IPS-NIHi7 (cell line): ENCODE results near the gene SNX17.
A peak's percentile ranks its signal among the peaks of the same experiment; 100 is the strongest.

ENCODE experiments used
- DNase-seq: peaks from one replicate; pipeline ENCODE4 v3.0.0; 2012; ENCODE audit warnings: mixed read lengths; ENCODE audit errors: extremely low spot score

SNX17 gene

GRCh38 chr2:27363933-27364332, 6.5 kb upstream of the SNX17 start:
- DNase-seq: no peak

- DNase-seq: peak; percentile 80
These were observed 868 bp upstream of the SNX17 start for GRCh38 chr2:27369471-27370025.

GRCh38 chr2:27370816-27371620, 602 bp downstream of the SNX17 start:
- DNase-seq: no peak

GRCh38 chr2:27372937-27373336, 2.5 kb downstream of the SNX17 start:
- DNase-seq: no peak

- no peak for DNase-seq
These were observed 3.2 kb downstream of the SNX17 start for GRCh38 chr2:27373567-27373966.

GRCh38 chr2:27375513-27376099, 5.2 kb downstream of the SNX17 start:
- DNase-seq: no peak

- DNase-seq: no peak
These were observed 5.9 kb downstream of the SNX17 start for GRCh38 chr2:27376151-27376865.

GRCh38 chr2:27376866-27377617, 6.6 kb downstream of the SNX17 start:
- DNase-seq: no peak

- DNase-seq: no peak
These were observed 7.2 kb downstream of the SNX17 start for GRCh38 chr2:27377618-27378095.

- no peak for DNase-seq
These were observed 7.8 kb downstream of the SNX17 start for GRCh38 chr2:27378096-27378808.

- DNase-seq: no peak
These were observed 8.4 kb downstream of the SNX17 start for GRCh38 chr2:27378809-27379290.

GRCh38 chr2:27379383-27379835, 9.0 kb downstream of the SNX17 start:
- no peak for DNase-seq

GRCh38 chr2:27379836-27380625, 9.6 kb downstream of the SNX17 start:
- no peak for DNase-seq

GRCh38 chr2:27380626-27381545, 10.5 kb downstream of the SNX17 start, which contains the start of gene ZNF513:
Gene ZNF513 (minus strand): TSS chr2:27380734. CDS start chr2:27380526, 208 bp downstream.
- DNase-seq: peak; percentile 97

GRCh38 chr2:27381577-27382181, 11.3 kb downstream of the SNX17 start:
- DNase-seq: no peak

GRCh38 chr2:27390822-27391679, 20.6 kb downstream of the SNX17 start:
- DNase-seq: no peak

GRCh38 chr2:27393225-27393624, 22.8 kb downstream of the SNX17 start:
- DNase-seq: no peak
